ENCODE measurements around the gene AP4M1. TPM values are rescaled to one million over a fixed set of nuclear protein-coding genes. Genes with fewer than 3 reads are reported as not detected.
A peak's percentile ranks its signal among the peaks of the same experiment; 100 is the strongest.

Gene AP4M1
- total and polyA plus RNA-seq, 9 of the 15 experiments (the other 6 are each of a cell fraction or from before 2014, with no cell fraction given), result 1.3 to 30.9 (median 14.1) TPM

DNA sequence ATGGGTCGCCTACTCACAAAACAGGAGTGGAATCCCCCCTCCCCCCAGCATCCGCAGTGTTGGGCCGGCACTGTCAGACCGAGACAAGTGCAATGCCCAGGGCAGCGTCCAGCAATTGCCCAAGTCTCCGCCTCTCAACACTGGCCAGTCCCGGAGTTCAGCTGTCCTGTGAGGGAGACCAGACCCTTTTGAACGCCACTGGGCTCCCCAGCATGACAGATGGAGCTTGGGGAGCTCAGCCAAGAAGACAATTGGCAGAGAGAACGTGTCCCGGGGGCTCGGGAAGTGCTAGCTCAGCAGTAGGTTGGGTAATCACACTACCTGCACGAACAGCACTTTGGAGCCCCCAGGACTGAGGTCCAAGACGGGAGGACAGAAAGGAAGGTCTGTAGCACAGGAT is 7.9 kb upstream of the AP4M1 start:
- POLR2A ChIA-PET, result interaction anchor here (0.5 to 7.9 kb wide), 5 partner anchors 7 to 629 kb away, joined by 3 to 115 read pairs (median 10); partner anchors contain the start of genes AP4M1 and MCM7
- no peak for FAIRE-seq
- WGBS (ENCODE audit: insufficient coverage, low coverage, missing lambda C conversion rate), result 81% methylated on average over 13 of the region's 13 CpGs

DNA sequence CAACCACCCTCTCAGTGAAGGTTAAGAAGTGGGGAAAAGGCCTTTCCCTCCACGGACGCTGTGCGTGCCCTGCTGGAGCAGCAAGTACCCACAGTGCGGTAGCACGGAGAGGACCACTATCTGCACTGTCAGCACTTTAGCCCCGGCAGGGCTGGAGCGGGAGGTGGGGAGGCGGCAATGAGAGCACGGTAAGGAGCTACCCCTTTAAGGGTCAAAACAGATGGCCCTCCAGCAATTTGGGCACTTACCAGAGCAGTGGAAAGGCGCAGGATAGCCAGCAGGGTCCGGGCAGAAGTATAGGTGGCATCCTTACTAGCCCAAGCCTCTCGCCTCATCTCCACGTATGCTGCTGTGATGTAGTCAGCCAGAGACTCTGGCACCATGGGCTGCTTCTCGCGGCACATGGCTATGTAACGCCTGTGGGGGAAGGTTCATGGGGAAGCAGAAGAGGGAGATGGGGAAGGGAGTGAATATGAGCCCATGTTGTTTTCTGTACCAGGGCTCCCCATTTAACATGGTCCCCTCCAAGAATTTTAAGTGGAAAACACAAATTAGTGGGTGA is 7.4 kb upstream of the AP4M1 start:
- peak; percentile 2; the same call in 2 of the 3 replicates for ATAC-seq
- Histone ChIP-seq H3K4me2 (ENCODE audit: insufficient read depth, low read length) (no peak overlapping the region), H3K4me3 (no peak overlapping the region), H2AFZ (ENCODE audit: low read depth, low read length) (no peak overlapping the region), H3K9me1 (ENCODE audit: control insufficient read depth, insufficient read depth, low read length) (peaks cover 3% of the 10 kb centered on the region), H3K9me3 (replicated peaks; ENCODE audit: control insufficient read depth, insufficient read depth, low read depth, low read length) (no peaks in the 10 kb centered on the region), H3K4me1 (replicated peaks in 1 of 2; ENCODE audit: control insufficient read depth in 2 of 2, insufficient read depth in 2 of 2, low read length in 2 of 2) (peaks cover 9 to 18% of the 10 kb centered on the region in 2 experiments), H3K36me3 (ENCODE audit: control insufficient read depth, insufficient read depth, low read length) (peaks cover 92% of the 10 kb centered on the region), H3K9ac (ENCODE audit: insufficient read depth in 1 of 2, low read depth in 2 of 2, low read length in 2 of 2) (peak overlapping the region in 1 of 2 experiments; percentile 50; a peak in 1 of 4 replicates), H3K27ac (ENCODE audit: extremely low read depth, low read depth, low read length) (no peak overlapping the region; the same call in 2 of the 3 replicates), H4K20me1 (replicated peaks; ENCODE audit: control insufficient read depth, insufficient read depth, low read length) (peaks cover 45% of the 10 kb centered on the region), H3K79me2 (ENCODE audit: control insufficient read depth, insufficient read depth, low read length) (peaks cover 42% of the 10 kb centered on the region), H3K27me3 (ENCODE audit: control insufficient read depth in 2 of 2, insufficient read depth in 2 of 2, low read length in 2 of 2) (no peaks in the 10 kb centered on the region)
- FAIRE-seq, result no peak
- no TSS peak for BruUV-seq (replicated peaks)
- in situ Hi-C loops (cut with MboI), result no loop called here
- WGBS (ENCODE audit: insufficient coverage, low coverage, missing lambda C conversion rate), result 86% methylated on average over 16 of the region's 16 CpGs
- intact Hi-C loops (cut with micrococcal nuclease), result no loop called here
- ChIA-PET CTCF (ENCODE audit: low intra/inter-chr PET ratio) (no interaction called here), POLR2A (interaction anchor here (0.5 to 7.9 kb wide), 5 partner anchors 7 to 629 kb away, joined by 3 to 115 read pairs (median 6); partner anchors contain the start of genes AP4M1 and MCM7)
- no peak for DNase-seq (ENCODE audit: extremely low read depth in 1 of 4, low spot score in 3 of 4)
- TF ChIP-seq, protein P1, sequence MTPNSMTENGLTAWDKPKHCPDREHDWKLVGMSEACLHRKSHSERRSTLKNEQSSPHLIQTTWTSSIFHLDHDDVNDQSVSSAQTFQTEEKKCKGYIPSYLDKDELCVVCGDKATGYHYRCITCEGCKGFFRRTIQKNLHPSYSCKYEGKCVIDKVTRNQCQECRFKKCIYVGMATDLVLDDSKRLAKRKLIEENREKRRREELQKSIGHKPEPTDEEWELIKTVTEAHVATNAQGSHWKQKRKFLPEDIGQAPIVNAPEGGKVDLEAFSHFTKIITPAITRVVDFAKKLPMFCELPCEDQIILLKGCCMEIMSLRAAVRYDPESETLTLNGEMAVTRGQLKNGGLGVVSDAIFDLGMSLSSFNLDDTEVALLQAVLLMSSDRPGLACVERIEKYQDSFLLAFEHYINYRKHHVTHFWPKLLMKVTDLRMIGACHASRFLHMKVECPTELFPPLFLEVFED (CRISPR knock-in tag; conservative IDR thresholded peaks at IDR 0.05), result 0 out of 2 replicates have a peak, but pooled peaks have one; percentile 4
- no peak for TF ChIP-seq TCFL5 (CRISPR knock-in tag; conservative IDR thresholded peaks at IDR 0.05)
- 0 out of 2 replicates have a peak, but pooled peaks have one; percentile 20 for TF ChIP-seq PURB (CRISPR knock-in tag; IDR thresholded peaks at IDR 0.05; ENCODE audit: low read depth)
- TF ChIP-seq SUPT5H (IDR thresholded peaks at IDR 0.05), result peak; percentile 61
- TF ChIP-seq, protein P2, sequence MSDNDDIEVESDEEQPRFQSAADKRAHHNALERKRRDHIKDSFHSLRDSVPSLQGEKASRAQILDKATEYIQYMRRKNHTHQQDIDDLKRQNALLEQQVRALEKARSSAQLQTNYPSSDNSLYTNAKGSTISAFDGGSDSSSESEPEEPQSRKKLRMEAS (CRISPR knock-in tag; IDR thresholded peaks at IDR 0.05), result no peak
- peak; percentile 88 for TF ChIP-seq MAFG (tag; conservative IDR thresholded peaks at IDR 0.05)
- TF ChIP-seq FUS (optimal IDR thresholded peaks at IDR 0.05; ENCODE audit: low read depth, low read length), result no peak
- TF ChIP-seq, protein P3, sequence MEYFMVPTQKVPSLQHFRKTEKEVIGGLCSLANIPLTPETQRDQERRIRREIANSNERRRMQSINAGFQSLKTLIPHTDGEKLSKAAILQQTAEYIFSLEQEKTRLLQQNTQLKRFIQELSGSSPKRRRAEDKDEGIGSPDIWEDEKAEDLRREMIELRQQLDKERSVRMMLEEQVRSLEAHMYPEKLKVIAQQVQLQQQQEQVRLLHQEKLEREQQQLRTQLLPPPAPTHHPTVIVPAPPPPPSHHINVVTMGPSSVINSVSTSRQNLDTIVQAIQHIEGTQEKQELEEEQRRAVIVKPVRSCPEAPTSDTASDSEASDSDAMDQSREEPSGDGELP (CRISPR knock-in tag; IDR thresholded peaks at IDR 0.05; ENCODE audit: borderline replicate concordance), result 0 out of 2 replicates have a peak, but pooled peaks have one; percentile 24
- no peak for TF ChIP-seq CBFA2T3 (IDR thresholded peaks at IDR 0.05)

More for the DNA sequence above, 7.9 kb upstream of the AP4M1 start:
- H3K27ac ChIP-seq (ENCODE audit: extremely low read depth, low read depth, low read length), result no peak overlapping the region; the same call in 2 of the 3 replicates
- no TSS peak for BruUV-seq (replicated peaks)
- no peak overlapping the region for H2AFZ ChIP-seq (ENCODE audit: low read depth, low read length)
- peaks cover 41% of the 10 kb centered on the region for H3K79me2 ChIP-seq (ENCODE audit: control insufficient read depth, insufficient read depth, low read length)
- intact Hi-C loops (cut with micrococcal nuclease) (no loop called here), in situ Hi-C loops (cut with MboI) (no loop called here)
- H3K9me3 ChIP-seq (replicated peaks; ENCODE audit: control insufficient read depth, insufficient read depth, low read depth, low read length), result no peaks in the 10 kb centered on the region
- H3K9me1 ChIP-seq (ENCODE audit: control insufficient read depth, insufficient read depth, low read length), result no peaks in the 10 kb centered on the region
- no peak overlapping the region for H3K4me3 ChIP-seq
- TF ChIP-seq POLR2G (IDR thresholded peaks at IDR 0.05; ENCODE audit: low read depth, low read length) (peak; percentile 71), RBFOX2 (IDR thresholded peaks at IDR 0.05; ENCODE audit: low read depth, low read length) (peak; percentile 75), ILF3 (IDR thresholded peaks at IDR 0.05; ENCODE audit: borderline replicate concordance) (no peak)
- no peak overlapping the region for H3K4me2 ChIP-seq (ENCODE audit: insufficient read depth, low read length)
- H3K36me3 ChIP-seq (ENCODE audit: control insufficient read depth, insufficient read depth, low read length), result peaks cover 87% of the 10 kb centered on the region
- H3K4me1 ChIP-seq (replicated peaks in 1 of 2; ENCODE audit: control insufficient read depth in 2 of 2, insufficient read depth in 2 of 2, low read length in 2 of 2), result peaks cover 11 to 22% of the 10 kb centered on the region in 2 experiments
- ATAC-seq, result 0 out of 3 replicates have a peak, but pooled peaks have one; percentile 0
- no peaks in the 10 kb centered on the region for H3K27me3 ChIP-seq (ENCODE audit: control insufficient read depth in 2 of 2, insufficient read depth in 2 of 2, low read length in 2 of 2)
- no peak for DNase-seq (ENCODE audit: extremely low read depth in 1 of 4, low spot score in 3 of 4)
- CTCF ChIA-PET (ENCODE audit: low intra/inter-chr PET ratio), result no interaction called here
- peaks cover 40% of the 10 kb centered on the region for H4K20me1 ChIP-seq (replicated peaks; ENCODE audit: control insufficient read depth, insufficient read depth, low read length)
- peak overlapping the region in 1 of 2 experiments; percentile 61; a peak in 2 of 4 replicates for H3K9ac ChIP-seq (ENCODE audit: insufficient read depth in 1 of 2, low read depth in 2 of 2, low read length in 2 of 2)

Data from K562 (cell line).